Lower leg skin (tissue), 4 donors: ENCODE data around the gene CX3CR1. TPM values are rescaled to one million over a fixed set of nuclear protein-coding genes. Genes with fewer than 3 reads are reported as not detected.

Source experiments
- DNase-seq, 2 donors: peaks; one replicate each; pipeline ENCODE4 v3.0.0-alpha.2; 2019; ENCODE audit warnings: low spot score in 2 of 2
- H3K4me3 ChIP-seq: fragments of 200-600 bp; sonication (generic); 2 replicates; pipeline ENCODE4 v1.5.1; 2017; ENCODE audit warnings: mild to moderate bottlenecking, low read depth; ENCODE audit not compliant: poor library complexity, severe bottlenecking
- POLR2A ChIP-seq, 2 donors: fragments of 450-650 bp; IDR thresholded peaks; one replicate each; pipeline ENCODE4 v1.6.1; 2016 to 2017; ENCODE audit warnings: antibody characterized with exemption in 2 of 2, mild to moderate bottlenecking in 1 of 2, moderate library complexity in 1 of 2
- WGBS, 2 donors: methylation state at CpG; one replicate each; pipeline ENCODE4 v1.1.5; 2018; 5-methylcytosine and 5-hydroxymethylcytosine counted together
- intact Hi-C: fragments of 100-400 bp; cut with DNase I; formaldehyde crosslinking; loops from one replicate; pipeline ENCODE4 v1.15.0; 2023; ENCODE audit warnings: low total_unique reads
- total RNA-seq, 4 donors: library from RNA; depleted of rRNA; stranded (reverse); fragments of >200 nt; gene quantifications; one replicate each; pipeline ENCODE4 v1.1.0, GENCODE V29; 2016
- TF ChIP-seq, protein P1 (sequence below), 3 donors: fragments of 450-650 bp; IDR thresholded peaks; one replicate each; pipeline ENCODE4 v1.5.1; 2016; ENCODE audit warnings: antibody characterized with exemption in 3 of 3, mild to moderate bottlenecking in 3 of 3, moderate library complexity in 2 of 3

CX3CR1 gene
- total RNA-seq, 4 donors from 2014 or later: 0.23 to 1.5 (median 0.97) TPM

DNA sequence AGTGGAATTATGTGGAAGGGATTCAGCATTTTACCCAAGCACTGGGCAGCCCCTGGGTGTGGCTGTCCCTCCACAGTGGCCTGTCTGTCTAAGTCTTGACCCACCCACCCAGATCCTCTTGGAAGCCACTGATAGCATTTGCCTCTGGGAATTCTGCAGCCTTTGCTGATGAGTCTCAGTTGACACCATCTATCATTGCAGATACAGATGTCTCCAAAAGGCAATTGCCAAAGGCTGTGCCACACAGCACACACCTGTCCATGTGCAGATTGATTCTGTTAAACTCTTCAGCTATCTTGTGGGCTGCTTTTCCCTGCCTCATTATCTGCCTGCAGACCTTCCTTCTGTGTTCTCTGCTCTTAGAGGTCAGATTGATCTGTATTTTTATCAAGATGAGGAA is 18.1 kb downstream of the CX3CR1 start:
- no peak overlapping the region for H3K4me3 ChIP-seq
- DNase-seq: no peak
- intact Hi-C loops: no loop called here
- TF ChIP-seq, protein P1, sequence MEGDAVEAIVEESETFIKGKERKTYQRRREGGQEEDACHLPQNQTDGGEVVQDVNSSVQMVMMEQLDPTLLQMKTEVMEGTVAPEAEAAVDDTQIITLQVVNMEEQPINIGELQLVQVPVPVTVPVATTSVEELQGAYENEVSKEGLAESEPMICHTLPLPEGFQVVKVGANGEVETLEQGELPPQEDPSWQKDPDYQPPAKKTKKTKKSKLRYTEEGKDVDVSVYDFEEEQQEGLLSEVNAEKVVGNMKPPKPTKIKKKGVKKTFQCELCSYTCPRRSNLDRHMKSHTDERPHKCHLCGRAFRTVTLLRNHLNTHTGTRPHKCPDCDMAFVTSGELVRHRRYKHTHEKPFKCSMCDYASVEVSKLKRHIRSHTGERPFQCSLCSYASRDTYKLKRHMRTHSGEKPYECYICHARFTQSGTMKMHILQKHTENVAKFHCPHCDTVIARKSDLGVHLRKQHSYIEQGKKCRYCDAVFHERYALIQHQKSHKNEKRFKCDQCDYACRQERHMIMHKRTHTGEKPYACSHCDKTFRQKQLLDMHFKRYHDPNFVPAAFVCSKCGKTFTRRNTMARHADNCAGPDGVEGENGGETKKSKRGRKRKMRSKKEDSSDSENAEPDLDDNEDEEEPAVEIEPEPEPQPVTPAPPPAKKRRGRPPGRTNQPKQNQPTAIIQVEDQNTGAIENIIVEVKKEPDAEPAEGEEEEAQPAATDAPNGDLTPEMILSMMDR (IDR thresholded peaks at IDR 0.05): no peak
- TF ChIP-seq POLR2A (IDR thresholded peaks at IDR 0.05): no peak

DNA sequence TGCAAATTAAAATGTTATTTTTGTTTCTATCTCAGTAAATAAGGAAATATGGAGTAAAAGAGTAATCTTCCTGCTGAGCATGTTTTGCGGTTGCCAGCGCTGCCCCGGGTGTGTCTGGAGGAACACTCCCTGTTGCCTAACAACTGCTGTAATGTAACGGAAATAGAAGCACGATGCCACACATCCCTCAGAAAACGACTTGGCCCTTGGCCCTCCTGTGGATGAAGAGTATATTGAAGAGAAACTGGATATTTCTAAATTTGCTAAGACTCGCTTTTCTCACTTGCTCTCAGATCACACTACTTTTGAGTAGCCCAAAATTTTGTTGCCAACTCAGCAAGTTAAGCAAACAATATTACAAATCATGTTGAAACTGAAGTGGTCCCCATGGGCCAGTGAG is 18.9 kb downstream of the CX3CR1 start:
- WGBS, 2 donors: 3 to 4% methylated on average over 7 of the region's 7 CpGs
- TF ChIP-seq, protein P1 (IDR thresholded peaks at IDR 0.05): no peak
- TF ChIP-seq POLR2A (IDR thresholded peaks at IDR 0.05): no peak
- no peak overlapping the region for H3K4me3 ChIP-seq
- peak; percentile 92 to 97 for DNase-seq
- intact Hi-C loops: no loop called here

DNA sequence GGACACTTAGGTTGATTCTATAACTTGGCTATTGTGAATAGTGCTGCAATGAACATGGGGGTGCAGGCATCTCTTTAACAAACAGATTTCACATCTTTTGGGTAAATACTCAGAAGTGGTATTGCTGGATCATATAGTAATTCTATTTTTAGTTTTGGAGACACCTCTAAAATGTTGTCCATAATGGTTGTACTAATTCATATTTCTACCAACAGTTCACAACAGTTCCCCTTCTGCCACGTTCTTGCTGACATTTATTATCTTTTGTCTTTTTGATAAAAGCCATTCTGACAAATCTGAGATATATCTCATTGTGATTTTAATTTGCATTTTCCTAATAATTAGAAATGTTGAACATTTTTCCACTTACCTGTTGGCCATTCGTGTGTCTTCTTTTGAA is 19.5 kb downstream of the CX3CR1 start:
- no peak for TF ChIP-seq POLR2A (IDR thresholded peaks at IDR 0.05)
- TF ChIP-seq, protein P1 (IDR thresholded peaks at IDR 0.05): no peak
- no peak for DNase-seq
- no peak overlapping the region for H3K4me3 ChIP-seq
- intact Hi-C loops: no loop called here
- 65 to 74% methylated on average over 2 of the region's 2 CpGs for WGBS, 2 donors

DNA sequence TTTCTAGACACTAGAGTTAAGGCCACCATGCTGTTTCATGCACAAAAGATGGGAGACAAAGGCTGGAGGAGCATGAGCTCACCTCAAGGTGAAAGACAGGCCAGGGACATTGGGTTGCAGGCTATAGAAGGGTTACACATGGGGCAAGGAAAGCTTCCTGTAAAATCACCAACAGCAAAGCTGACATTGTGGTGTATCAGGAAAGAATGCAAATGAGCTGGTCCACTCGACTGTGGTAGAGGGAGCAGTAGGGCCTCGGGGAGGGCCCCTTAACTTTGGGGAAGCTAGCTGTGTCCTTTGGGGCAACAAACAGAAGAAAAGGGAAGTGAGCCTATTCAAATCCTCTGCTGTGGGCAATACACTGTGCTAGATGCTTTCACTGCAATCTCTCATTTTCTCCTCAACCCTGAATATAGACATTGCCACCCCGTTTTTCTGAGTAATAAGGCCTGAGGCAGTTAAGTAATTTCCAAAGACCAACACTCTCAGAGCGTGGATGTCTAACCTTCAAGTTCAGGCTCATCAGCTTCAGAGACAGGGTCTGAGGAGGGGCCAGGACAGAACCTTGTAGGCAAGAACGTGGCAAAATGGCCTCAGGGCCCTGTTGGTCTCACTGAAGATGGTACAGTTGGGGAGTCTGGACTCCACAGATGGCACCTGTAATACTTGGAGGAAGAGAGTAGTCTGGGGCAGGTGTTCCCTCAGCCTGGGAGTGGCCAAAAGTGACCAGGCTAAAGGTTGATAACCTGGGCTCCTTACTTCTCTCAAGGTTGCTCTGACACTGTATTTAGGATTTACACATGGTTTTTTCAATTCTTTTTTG is 24.1 kb downstream of the CX3CR1 start:
- no peak for TF ChIP-seq POLR2A (IDR thresholded peaks at IDR 0.05)
- TF ChIP-seq, protein P1 (IDR thresholded peaks at IDR 0.05): no peak
- intact Hi-C loops: no loop called here
- 49 to 50% methylated on average over 5 of the region's 5 CpGs for WGBS, 2 donors
- DNase-seq: peak in 1 of 2 donors; percentile 82
- H3K4me3 ChIP-seq: no peak overlapping the region

DNA sequence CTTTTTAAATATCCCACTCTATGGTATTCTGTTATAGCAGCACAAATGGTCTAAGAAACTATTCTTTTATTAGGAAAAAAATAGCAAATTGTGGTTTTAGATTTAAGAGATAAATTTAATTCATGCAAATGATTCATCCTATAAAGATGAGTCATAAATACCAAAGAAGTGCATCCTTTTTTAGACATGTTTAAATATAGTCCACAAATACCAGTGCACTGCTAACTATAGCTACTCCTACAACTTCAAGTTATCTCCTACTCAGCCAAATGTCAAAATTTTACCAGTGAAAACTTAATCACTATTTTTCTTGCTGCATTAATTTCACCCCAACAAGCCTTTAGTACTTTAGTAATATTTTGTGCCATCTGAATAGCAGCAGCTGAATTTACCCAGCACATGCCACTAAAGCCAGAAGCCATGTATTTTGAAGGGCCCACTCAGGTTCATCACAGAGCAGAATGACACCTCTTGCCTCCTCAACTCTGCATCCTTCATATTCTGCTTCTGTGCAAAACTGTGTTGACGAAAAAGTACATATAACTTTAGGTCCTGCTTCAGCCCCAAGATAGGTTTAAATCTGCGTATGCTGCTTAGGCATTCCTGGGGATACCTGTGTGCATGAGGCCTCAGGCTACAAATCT is 24.9 kb downstream of the CX3CR1 start:
- WGBS, 2 donors: 47% methylated on average over 2 of the region's 2 CpGs
- intact Hi-C loops: no loop called here
- DNase-seq: no peak
- TF ChIP-seq POLR2A (IDR thresholded peaks at IDR 0.05): no peak
- TF ChIP-seq, protein P1 (IDR thresholded peaks at IDR 0.05): no peak
- H3K4me3 ChIP-seq: no peak overlapping the region
